GM18909 (cell line): ENCODE results near the gene NFIL3.
"Not testable (repeated sequence)": the region's sequence is repeated elsewhere in the genome, so short reads cannot be mapped to it uniquely, and the experiment has no call there.

Source experiments
- ATAC-seq: cut with Tn5 transposase; IDR thresholded peaks from one replicate; pipeline ENCODE4 v1.9.1; 2021; ENCODE audit warnings: mild to moderate bottlenecking; ENCODE audit not compliant: unreplicated experiment, poor library complexity

Gene NFIL3

GRCh38 chr9:91423785-91424402, at the start of gene NFIL3:
Gene NFIL3, minus strand, starts transcription at chr9:91423832. Its CDS starts 13,098 bp downstream, at chr9:91410734.
- ATAC-seq = peak; percentile 82

GRCh38 chr9:91471524-91471923, 47.9 kb upstream of the NFIL3 start:
- not testable (repeated sequence) for ATAC-seq

GRCh38 chr9:91465420-91465819, 41.8 kb upstream of the NFIL3 start:
- ATAC-seq = no peak

- no peak for ATAC-seq
Observed at GRCh38 chr9:91458906-91459305, 35.3 kb upstream of the NFIL3 start.

GRCh38 chr9:91452844-91453243, 29.2 kb upstream of the NFIL3 start:
- ATAC-seq = no peak

GRCh38 chr9:91451431-91452270, 28.0 kb upstream of the NFIL3 start:
- ATAC-seq = no peak

- ATAC-seq = no peak
Observed at GRCh38 chr9:91445135-91445534, 21.5 kb upstream of the NFIL3 start.

- ATAC-seq = no peak
Observed at GRCh38 chr9:91443994-91444392, 20.4 kb upstream of the NFIL3 start.

- no peak for ATAC-seq
Observed at GRCh38 chr9:91443321-91443993, 19.8 kb upstream of the NFIL3 start.

GRCh38 chr9:91436841-91437240, 13.2 kb upstream of the NFIL3 start:
- no peak for ATAC-seq

GRCh38 chr9:91433180-91433579, 9.5 kb upstream of the NFIL3 start:
- no peak for ATAC-seq

GRCh38 chr9:91431485-91431884, 7.9 kb upstream of the NFIL3 start:
- no peak for ATAC-seq

- ATAC-seq = no peak
Observed at GRCh38 chr9:91429501-91429900, 5.9 kb upstream of the NFIL3 start.

- ATAC-seq = no peak
Observed at GRCh38 chr9:91428927-91429351, 5.3 kb upstream of the NFIL3 start.

- no peak for ATAC-seq
Observed at GRCh38 chr9:91428436-91428835, 4.8 kb upstream of the NFIL3 start.

GRCh38 chr9:91427873-91428272, 4.2 kb upstream of the NFIL3 start:
- ATAC-seq = no peak

- no peak for ATAC-seq
Observed at GRCh38 chr9:91426123-91426745, 2.6 kb upstream of the NFIL3 start.

- ATAC-seq = no peak
Observed at GRCh38 chr9:91425271-91425670, 1.6 kb upstream of the NFIL3 start.

- ATAC-seq = peak; percentile 4
Observed at GRCh38 chr9:91424403-91425176, 958 bp upstream of the NFIL3 start.
